Measurements from ENCODE around the gene ST3GAL4. TPM values are rescaled to one million over a fixed set of nuclear protein-coding genes. Genes with fewer than 3 reads are reported as not detected.
A peak's percentile ranks its signal among the peaks of the same experiment; 100 is the strongest.

The ST3GAL4 gene
- total and polyA plus RNA-seq, 3 donors from 2014 or later, result 102 to 221 (median 212) TPM

DNA sequence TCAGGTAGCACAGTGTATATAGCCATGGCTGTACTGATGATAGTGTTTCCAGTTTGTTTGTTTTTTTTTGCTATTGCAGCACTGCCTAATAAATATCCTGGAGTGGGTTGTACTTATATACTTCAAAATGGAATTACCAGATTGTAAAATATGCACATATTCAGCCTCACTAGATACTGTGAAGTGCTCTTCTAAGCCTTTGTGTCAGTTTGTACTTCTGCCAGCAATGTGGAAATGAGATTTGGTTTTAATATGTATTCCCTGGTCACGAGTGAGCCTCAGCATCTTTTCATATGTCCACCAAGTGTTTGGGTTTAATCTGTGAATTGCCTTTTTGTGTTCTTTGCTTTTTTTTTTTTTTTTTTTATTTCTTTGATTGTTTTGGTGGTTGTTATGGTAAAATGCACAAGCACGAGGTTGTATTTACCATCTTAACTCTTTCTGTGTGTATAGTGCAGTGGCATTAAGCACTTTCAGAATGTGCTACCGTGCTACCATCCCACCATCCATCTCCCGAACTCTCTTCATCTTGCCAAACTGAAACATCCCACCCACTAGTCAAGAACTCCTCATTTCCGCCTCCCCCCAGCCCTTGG, 34.9 kb downstream of the ST3GAL4 start:
- Histone ChIP-seq H3K4me3 (no peak overlapping the region), H3K36me3 (ENCODE audit: low read depth, missing control alignments) (no peaks in the 10 kb centered on the region), H3K27ac (no peak overlapping the region), H3K27me3 (no peaks in the 10 kb centered on the region), H3K9me3 (no peaks in the 10 kb centered on the region), H3K4me1 (peaks cover 59% of the 10 kb centered on the region)
- no peak for DNase-seq
- WGBS, 2 donors, result 50 to 52% methylated on average over 5 of the region's 5 CpGs
- intact Hi-C loops (cut with DNase I; ENCODE audit: low total_unique reads), result no loop called here
- TF ChIP-seq POLR2A (IDR thresholded peaks at IDR 0.05), result no peak
- TF ChIP-seq, protein P1, sequence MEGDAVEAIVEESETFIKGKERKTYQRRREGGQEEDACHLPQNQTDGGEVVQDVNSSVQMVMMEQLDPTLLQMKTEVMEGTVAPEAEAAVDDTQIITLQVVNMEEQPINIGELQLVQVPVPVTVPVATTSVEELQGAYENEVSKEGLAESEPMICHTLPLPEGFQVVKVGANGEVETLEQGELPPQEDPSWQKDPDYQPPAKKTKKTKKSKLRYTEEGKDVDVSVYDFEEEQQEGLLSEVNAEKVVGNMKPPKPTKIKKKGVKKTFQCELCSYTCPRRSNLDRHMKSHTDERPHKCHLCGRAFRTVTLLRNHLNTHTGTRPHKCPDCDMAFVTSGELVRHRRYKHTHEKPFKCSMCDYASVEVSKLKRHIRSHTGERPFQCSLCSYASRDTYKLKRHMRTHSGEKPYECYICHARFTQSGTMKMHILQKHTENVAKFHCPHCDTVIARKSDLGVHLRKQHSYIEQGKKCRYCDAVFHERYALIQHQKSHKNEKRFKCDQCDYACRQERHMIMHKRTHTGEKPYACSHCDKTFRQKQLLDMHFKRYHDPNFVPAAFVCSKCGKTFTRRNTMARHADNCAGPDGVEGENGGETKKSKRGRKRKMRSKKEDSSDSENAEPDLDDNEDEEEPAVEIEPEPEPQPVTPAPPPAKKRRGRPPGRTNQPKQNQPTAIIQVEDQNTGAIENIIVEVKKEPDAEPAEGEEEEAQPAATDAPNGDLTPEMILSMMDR (IDR thresholded peaks at IDR 0.05), result no peak

DNA sequence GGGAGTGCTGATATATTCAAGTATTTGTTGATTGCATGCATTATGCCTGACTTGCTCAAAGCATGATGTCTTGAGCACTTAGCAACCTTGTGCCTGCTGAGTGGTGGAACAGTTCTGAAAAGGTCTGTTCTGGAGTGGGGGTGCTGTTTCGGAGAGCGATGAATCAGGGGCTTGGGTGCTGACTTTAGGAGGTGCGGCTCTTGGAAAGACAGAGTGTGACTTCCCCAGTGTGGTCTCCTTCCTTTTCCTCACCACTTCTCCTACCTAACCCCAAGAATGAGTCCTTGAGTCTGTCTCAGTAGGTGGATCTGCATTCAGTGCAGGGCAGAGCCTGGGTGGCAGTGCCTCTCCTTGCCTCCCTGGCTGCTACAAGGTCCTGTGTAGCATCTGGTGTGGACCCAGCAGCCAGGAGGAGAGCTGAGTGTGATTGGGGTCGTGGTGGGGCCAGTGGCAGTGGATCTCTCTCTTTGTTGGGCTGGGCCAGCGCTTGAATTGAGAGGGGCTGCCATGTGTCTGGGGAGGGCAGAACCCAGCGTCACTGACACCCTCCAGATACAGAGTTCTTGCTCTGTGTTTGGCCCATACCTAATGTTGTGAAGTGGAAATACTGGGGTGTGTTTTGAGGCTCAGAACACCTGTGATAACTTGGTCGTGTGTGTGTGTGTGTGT, 35.9 kb downstream of the ST3GAL4 start:
- 52 to 68% methylated on average over 7 of the region's 7 CpGs for WGBS, 2 donors
- H3K9me3 ChIP-seq, result no peaks in the 10 kb centered on the region
- DNase-seq, result no peak
- no peak for TF ChIP-seq POLR2A (IDR thresholded peaks at IDR 0.05)
- TF ChIP-seq, protein P1 (IDR thresholded peaks at IDR 0.05), result no peak
- H3K4me3 ChIP-seq, result no peak overlapping the region
- intact Hi-C loops (cut with DNase I; ENCODE audit: low total_unique reads), result no loop called here
- H3K4me1 ChIP-seq, result peaks cover 60% of the 10 kb centered on the region
- peak overlapping the region in 1 of 2 donors; percentile 77 for H3K27ac ChIP-seq
- no peaks in the 10 kb centered on the region for H3K36me3 ChIP-seq (ENCODE audit: low read depth, missing control alignments)
- no peaks in the 10 kb centered on the region for H3K27me3 ChIP-seq

DNA sequence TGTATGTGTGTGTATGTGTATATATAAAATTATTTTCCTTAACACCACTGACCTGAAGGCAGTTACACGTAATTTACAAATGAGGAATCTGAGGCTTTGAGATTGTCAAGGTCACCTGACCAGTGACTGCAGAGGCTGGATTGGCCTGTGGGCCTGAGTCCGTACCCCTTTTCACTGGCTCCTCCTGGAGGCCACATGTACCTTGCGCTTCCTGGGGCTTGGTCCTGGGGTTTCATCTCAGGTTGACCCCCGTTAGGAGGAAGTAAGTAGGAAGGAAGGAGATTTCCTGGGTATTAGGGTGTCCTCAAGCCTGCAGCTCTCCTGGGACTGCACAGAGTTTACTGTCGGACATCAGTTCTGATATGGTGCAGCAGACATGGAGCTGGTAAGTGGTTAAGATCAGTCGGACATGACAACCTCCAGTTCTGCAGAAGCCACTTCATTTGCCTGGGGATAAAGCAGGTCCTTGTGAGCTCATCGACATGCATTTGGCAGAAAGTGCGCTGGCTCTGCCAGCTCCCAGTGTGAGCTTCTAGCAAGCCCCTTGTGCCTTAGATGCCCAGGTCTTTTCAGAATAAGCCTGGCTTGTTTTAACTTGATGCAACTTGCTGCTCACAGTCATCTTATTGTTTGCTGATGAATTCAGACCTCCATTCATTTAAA, 36.6 kb downstream of the ST3GAL4 start:
- no peaks in the 10 kb centered on the region for H3K36me3 ChIP-seq (ENCODE audit: low read depth, missing control alignments)
- H3K9me3 ChIP-seq, result no peaks in the 10 kb centered on the region
- peaks cover 60% of the 10 kb centered on the region for H3K4me1 ChIP-seq
- WGBS, 2 donors, result 46 to 50% methylated on average over 7 to 8 of the region's 8 CpGs
- H3K4me3 ChIP-seq, result no peak overlapping the region
- no peaks in the 10 kb centered on the region for H3K27me3 ChIP-seq
- no peak for TF ChIP-seq POLR2A (IDR thresholded peaks at IDR 0.05)
- TF ChIP-seq, protein P1 (IDR thresholded peaks at IDR 0.05), result peak in 1 of 3 experiments; percentile 10
- intact Hi-C loops (cut with DNase I; ENCODE audit: low total_unique reads), result no loop called here
- H3K27ac ChIP-seq, result peak overlapping the region; percentile 18 to 77
- DNase-seq, result no peak

DNA sequence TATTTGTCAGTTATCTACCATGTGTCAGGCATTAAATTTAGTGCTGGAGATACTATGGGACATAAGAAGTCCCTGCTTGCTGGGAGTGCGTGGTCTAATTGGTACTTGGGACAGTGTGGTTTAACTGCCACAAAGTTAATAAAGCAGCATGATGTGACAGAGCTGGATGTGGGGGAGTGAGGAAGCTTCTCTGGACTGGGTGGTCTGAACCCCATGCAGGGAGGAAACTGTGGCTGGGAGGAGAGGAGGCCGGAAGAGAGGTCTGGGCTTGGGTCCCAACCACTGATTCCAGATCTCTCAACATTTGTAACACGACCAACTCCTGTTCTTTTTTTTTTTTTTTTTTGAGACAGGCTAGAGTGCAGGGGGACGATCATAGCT, 37.1 kb downstream of the ST3GAL4 start:
- no peak for TF ChIP-seq POLR2A (IDR thresholded peaks at IDR 0.05)
- TF ChIP-seq, protein P1 (IDR thresholded peaks at IDR 0.05), result no peak
- intact Hi-C loops (cut with DNase I; ENCODE audit: low total_unique reads), result no loop called here
- H3K27me3 ChIP-seq, result no peaks in the 10 kb centered on the region
- H3K4me1 ChIP-seq, result peaks cover 57% of the 10 kb centered on the region
- H3K27ac ChIP-seq, result peak overlapping the region; percentile 18 to 77
- H3K9me3 ChIP-seq, result no peaks in the 10 kb centered on the region
- DNase-seq, result peak; percentile 71
- WGBS, 2 donors, result 13 to 31% methylated on average over 4 of the region's 4 CpGs
- no peaks in the 10 kb centered on the region for H3K36me3 ChIP-seq (ENCODE audit: low read depth, missing control alignments)
- H3K4me3 ChIP-seq, result no peak overlapping the region

Measured in testis (tissue), 3 donors.